ENCODE results near the gene APOL2. TPM values are rescaled to one million over a fixed set of nuclear protein-coding genes. Genes with fewer than 3 reads are reported as not detected.
"Not testable (repeated sequence)": the region's sequence is repeated elsewhere in the genome, so short reads cannot be mapped to it uniquely, and the experiment has no call there.

The APOL2 gene
- total RNA-seq, 1 experiment from 2014 or later: 9.9 TPM

GRCh38 chr22:36263886-36264664, 24.7 kb upstream of the APOL2 start:
- H4K20me1 ChIP-seq (ENCODE audit: insufficient read depth); BruUV-seq (replicated peaks); H3K36me3 ChIP-seq (ENCODE audit: control insufficient read depth in 1 of 2, insufficient read depth in 2 of 2, low read length in 2 of 2); H3K27ac ChIP-seq (ENCODE audit: low read depth, low read length); RAD21 ChIA-PET (ENCODE audit: low non-redundant PET in 1 of 2, low total read pairs in 2 of 2, uncharacterized antibody in 2 of 2, unreplicated experiment in 2 of 2); H3K4me3 ChIP-seq (replicated peaks in 1 of 2; ENCODE audit: low read depth in 1 of 2, low read length in 2 of 2); H3K4me2 ChIP-seq (ENCODE audit: low read length); DNase-seq (ENCODE audit: low read depth, low spot score); H3K27me3 ChIP-seq (ENCODE audit: insufficient read depth, low read length); H3K9me2 ChIP-seq (ENCODE audit: insufficient read depth); H3K4me1 ChIP-seq (ENCODE audit: control insufficient read depth in 1 of 2, insufficient read depth in 2 of 2, low read length in 2 of 2); POLR2A ChIA-PET; ATAC-seq; CTCF ChIA-PET; H3K9ac ChIP-seq (ENCODE audit: low read length); H2AFZ ChIP-seq (ENCODE audit: low read depth, low read length, poor library complexity, severe bottlenecking); H3K79me2 ChIP-seq (ENCODE audit: insufficient read depth, low read length); H3K9me3 ChIP-seq (ENCODE audit: control insufficient read depth in 1 of 2, insufficient read depth in 1 of 2, low read depth in 1 of 2, low read length in 2 of 2); intact Hi-C loops (cut with micrococcal nuclease): not testable (repeated sequence)

- H3K4me3 ChIP-seq (replicated peaks in 1 of 2; ENCODE audit: low read depth in 1 of 2, low read length in 2 of 2); BruUV-seq (replicated peaks); POLR2A ChIA-PET; H3K27ac ChIP-seq (ENCODE audit: low read depth, low read length); ATAC-seq; H3K9me2 ChIP-seq (ENCODE audit: insufficient read depth); H4K20me1 ChIP-seq (ENCODE audit: insufficient read depth); H3K9me3 ChIP-seq (ENCODE audit: control insufficient read depth in 1 of 2, insufficient read depth in 1 of 2, low read depth in 1 of 2, low read length in 2 of 2); H3K9ac ChIP-seq (ENCODE audit: low read length); H3K4me2 ChIP-seq (ENCODE audit: low read length); RAD21 ChIA-PET (ENCODE audit: low non-redundant PET in 1 of 2, low total read pairs in 2 of 2, uncharacterized antibody in 2 of 2, unreplicated experiment in 2 of 2); CTCF ChIA-PET; H2AFZ ChIP-seq (ENCODE audit: low read depth, low read length, poor library complexity, severe bottlenecking); DNase-seq (ENCODE audit: low read depth, low spot score); H3K36me3 ChIP-seq (ENCODE audit: control insufficient read depth in 1 of 2, insufficient read depth in 2 of 2, low read length in 2 of 2); H3K27me3 ChIP-seq (ENCODE audit: insufficient read depth, low read length); intact Hi-C loops (cut with micrococcal nuclease); H3K4me1 ChIP-seq (ENCODE audit: control insufficient read depth in 1 of 2, insufficient read depth in 2 of 2, low read length in 2 of 2); H3K79me2 ChIP-seq (ENCODE audit: insufficient read depth, low read length): not testable (repeated sequence)
Observed at GRCh38 chr22:36263216-36263673, 23.9 kb upstream of the APOL2 start.

GRCh38 chr22:36262307-36262706, 23.0 kb upstream of the APOL2 start:
- POLR2A ChIA-PET; H3K79me2 ChIP-seq (ENCODE audit: insufficient read depth, low read length); H3K9me3 ChIP-seq (ENCODE audit: control insufficient read depth in 1 of 2, insufficient read depth in 1 of 2, low read depth in 1 of 2, low read length in 2 of 2); H4K20me1 ChIP-seq (ENCODE audit: insufficient read depth); H3K27ac ChIP-seq (ENCODE audit: low read depth, low read length); H3K9ac ChIP-seq (ENCODE audit: low read length); ATAC-seq; H2AFZ ChIP-seq (ENCODE audit: low read depth, low read length, poor library complexity, severe bottlenecking); H3K4me2 ChIP-seq (ENCODE audit: low read length); BruUV-seq (replicated peaks); H3K9me2 ChIP-seq (ENCODE audit: insufficient read depth); CTCF ChIA-PET; H3K4me3 ChIP-seq (replicated peaks in 1 of 2; ENCODE audit: low read depth in 1 of 2, low read length in 2 of 2); DNase-seq (ENCODE audit: low read depth, low spot score); H3K36me3 ChIP-seq (ENCODE audit: control insufficient read depth in 1 of 2, insufficient read depth in 2 of 2, low read length in 2 of 2); intact Hi-C loops (cut with micrococcal nuclease); H3K27me3 ChIP-seq (ENCODE audit: insufficient read depth, low read length); RAD21 ChIA-PET (ENCODE audit: low non-redundant PET in 1 of 2, low total read pairs in 2 of 2, uncharacterized antibody in 2 of 2, unreplicated experiment in 2 of 2); H3K4me1 ChIP-seq (ENCODE audit: control insufficient read depth in 1 of 2, insufficient read depth in 2 of 2, low read length in 2 of 2): not testable (repeated sequence)

GRCh38 chr22:36261675-36262074, 22.3 kb upstream of the APOL2 start:
- H3K9me2 ChIP-seq (ENCODE audit: insufficient read depth); DNase-seq (ENCODE audit: low read depth, low spot score); BruUV-seq (replicated peaks); RAD21 ChIA-PET (ENCODE audit: low non-redundant PET in 1 of 2, low total read pairs in 2 of 2, uncharacterized antibody in 2 of 2, unreplicated experiment in 2 of 2); H2AFZ ChIP-seq (ENCODE audit: low read depth, low read length, poor library complexity, severe bottlenecking); H3K4me3 ChIP-seq (replicated peaks in 1 of 2; ENCODE audit: low read depth in 1 of 2, low read length in 2 of 2); CTCF ChIA-PET; H3K9me3 ChIP-seq (ENCODE audit: control insufficient read depth in 1 of 2, insufficient read depth in 1 of 2, low read depth in 1 of 2, low read length in 2 of 2); intact Hi-C loops (cut with micrococcal nuclease); H3K4me2 ChIP-seq (ENCODE audit: low read length); POLR2A ChIA-PET; H4K20me1 ChIP-seq (ENCODE audit: insufficient read depth); H3K27me3 ChIP-seq (ENCODE audit: insufficient read depth, low read length); H3K27ac ChIP-seq (ENCODE audit: low read depth, low read length); H3K79me2 ChIP-seq (ENCODE audit: insufficient read depth, low read length); H3K36me3 ChIP-seq (ENCODE audit: control insufficient read depth in 1 of 2, insufficient read depth in 2 of 2, low read length in 2 of 2); H3K4me1 ChIP-seq (ENCODE audit: control insufficient read depth in 1 of 2, insufficient read depth in 2 of 2, low read length in 2 of 2); ATAC-seq; H3K9ac ChIP-seq (ENCODE audit: low read length): not testable (repeated sequence)

Data from HCT116 (cell line).